DND-41 (cell line): ENCODE data around the gene LEMD1.
"Not testable (repeated sequence)": the region's sequence is repeated elsewhere in the genome, so short reads cannot be mapped to it uniquely, and the experiment has no call there.

Source experiments
- ATAC-seq: fragments of 200-7000 bp; cut with Tn5 transposase; 3 replicates; pipeline ENCODE4 v1.9.1; 2021; ENCODE audit warnings: low read depth; ENCODE audit not compliant: insufficient read depth
- DNase-seq: peaks from one replicate; pipeline ENCODE4 v3.0.0-alpha.2; 2020
- H2AFZ ChIP-seq: 2 replicates; pipeline ENCODE4 v1.6.0; 2012; ENCODE audit warnings: low read depth, low read length
- H3K27ac ChIP-seq: 2 replicates; pipeline ENCODE4 v1.5.1; 2012; ENCODE audit warnings: low read length, inconsistent platforms
- H3K27me3 ChIP-seq: fragments of 200-600 bp; sonication (generic); 2 replicates; pipeline ENCODE4 v1.6.0; 2012; ENCODE audit warnings: low read length, mild to moderate bottlenecking, inconsistent platforms; ENCODE audit not compliant: insufficient read depth, poor library complexity
- H3K36me3 ChIP-seq: 2 replicates; pipeline ENCODE4 v1.5.1; 2012; ENCODE audit warnings: low read length, inconsistent platforms; ENCODE audit not compliant: insufficient read depth
- H3K4me1 ChIP-seq: 2 replicates; pipeline ENCODE4 v1.5.1; 2012; ENCODE audit warnings: mild to moderate bottlenecking, low read length; ENCODE audit not compliant: insufficient read depth
- H3K4me2 ChIP-seq: 2 replicates; pipeline ENCODE4 v1.6.0; 2012; ENCODE audit warnings: mild to moderate bottlenecking, moderate library complexity, low read length, inconsistent platforms; ENCODE audit not compliant: insufficient read depth
- H3K4me3 ChIP-seq, 2 experiments: fragments of 200-600 bp in 1 of 2; shearing (Covaris generic) in 1 of 2; 2 replicates each; pipeline ENCODE4 v1.5.1; 2012 to 2016; ENCODE audit warnings: inconsistent platforms in 2 of 2, low read length in 2 of 2, mild to moderate bottlenecking in 2 of 2, low read depth in 1 of 2, moderate library complexity in 1 of 2
- H3K79me2 ChIP-seq: 2 replicates; pipeline ENCODE4 v1.6.0; 2012; ENCODE audit warnings: low read length, inconsistent platforms; ENCODE audit not compliant: insufficient read depth
- H3K9ac ChIP-seq: 2 replicates; pipeline ENCODE4 v1.6.0; 2012; ENCODE audit warnings: low read depth, mild to moderate bottlenecking, inconsistent platforms, low read length, moderate library complexity
- H3K9me3 ChIP-seq: 2 replicates; pipeline ENCODE4 v1.5.1; 2012; ENCODE audit warnings: low read length, moderate library complexity, mild to moderate bottlenecking, inconsistent platforms; ENCODE audit not compliant: insufficient read depth, severe bottlenecking
- H4K20me1 ChIP-seq: 2 replicates; pipeline ENCODE4 v1.6.0; 2012; ENCODE audit warnings: low read length; ENCODE audit not compliant: insufficient read depth
- EZH2 ChIP-seq: IDR thresholded peaks from 3 replicates; pipeline ENCODE4 v1.6.1; 2012; ENCODE audit warnings: borderline replicate concordance, low read depth, mild to moderate bottlenecking, moderate library complexity, low read length, inconsistent platforms; ENCODE audit not compliant: severe bottlenecking
- TF ChIP-seq, protein P1 (sequence below): IDR thresholded peaks from 2 replicates; pipeline ENCODE4 v1.5.1; 2012; ENCODE audit warnings: borderline replicate concordance, low read length, moderate library complexity, mild to moderate bottlenecking; ENCODE audit not compliant: poor library complexity, severe bottlenecking; ENCODE audit errors: extremely low read depth

LEMD1 gene

GRCh38 chr1:205391386-205391785, 30.5 kb downstream of the LEMD1 start:
- TF ChIP-seq, protein P1, sequence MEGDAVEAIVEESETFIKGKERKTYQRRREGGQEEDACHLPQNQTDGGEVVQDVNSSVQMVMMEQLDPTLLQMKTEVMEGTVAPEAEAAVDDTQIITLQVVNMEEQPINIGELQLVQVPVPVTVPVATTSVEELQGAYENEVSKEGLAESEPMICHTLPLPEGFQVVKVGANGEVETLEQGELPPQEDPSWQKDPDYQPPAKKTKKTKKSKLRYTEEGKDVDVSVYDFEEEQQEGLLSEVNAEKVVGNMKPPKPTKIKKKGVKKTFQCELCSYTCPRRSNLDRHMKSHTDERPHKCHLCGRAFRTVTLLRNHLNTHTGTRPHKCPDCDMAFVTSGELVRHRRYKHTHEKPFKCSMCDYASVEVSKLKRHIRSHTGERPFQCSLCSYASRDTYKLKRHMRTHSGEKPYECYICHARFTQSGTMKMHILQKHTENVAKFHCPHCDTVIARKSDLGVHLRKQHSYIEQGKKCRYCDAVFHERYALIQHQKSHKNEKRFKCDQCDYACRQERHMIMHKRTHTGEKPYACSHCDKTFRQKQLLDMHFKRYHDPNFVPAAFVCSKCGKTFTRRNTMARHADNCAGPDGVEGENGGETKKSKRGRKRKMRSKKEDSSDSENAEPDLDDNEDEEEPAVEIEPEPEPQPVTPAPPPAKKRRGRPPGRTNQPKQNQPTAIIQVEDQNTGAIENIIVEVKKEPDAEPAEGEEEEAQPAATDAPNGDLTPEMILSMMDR, result no peak
- TF ChIP-seq EZH2, result no peak
- no peaks in the 10 kb centered on the region for H3K79me2 ChIP-seq
- ATAC-seq, result no peak

DNA sequence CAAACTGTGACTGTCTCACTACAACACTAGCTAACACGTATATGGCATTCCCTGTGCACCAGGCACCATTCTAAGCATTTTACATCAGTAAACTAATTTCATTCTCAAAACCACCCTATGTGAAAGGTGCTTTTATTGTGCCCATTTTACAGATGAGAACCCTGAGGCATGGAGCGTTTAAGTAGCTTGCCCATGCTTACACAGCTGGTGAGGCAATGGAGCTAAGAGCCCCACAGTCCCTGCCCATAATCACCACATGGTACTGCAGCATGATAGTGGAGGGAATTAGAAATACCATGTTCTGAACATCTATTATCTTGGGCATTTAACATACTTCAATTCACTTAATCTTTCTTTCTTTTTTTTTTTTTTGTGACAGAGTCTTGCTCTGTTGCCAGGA, 34.0 kb downstream of the LEMD1 start:
- H3K4me2 ChIP-seq, result no peak overlapping the region
- H3K4me1 ChIP-seq, result no peaks in the 10 kb centered on the region
- no peak overlapping the region for H3K27ac ChIP-seq
- no peaks in the 10 kb centered on the region for H3K79me2 ChIP-seq
- peaks cover 6% of the 10 kb centered on the region for H3K27me3 ChIP-seq
- ATAC-seq, result no peak
- no peaks in the 10 kb centered on the region for H4K20me1 ChIP-seq
- no peaks in the 10 kb centered on the region for H3K36me3 ChIP-seq
- H3K4me3 ChIP-seq, result no peak overlapping the region
- DNase-seq, result no peak
- no peak overlapping the region for H3K9ac ChIP-seq
- H2AFZ ChIP-seq, result no peak overlapping the region
- TF ChIP-seq, protein P1, result no peak
- TF ChIP-seq EZH2, result no peak
- H3K9me3 ChIP-seq, result no peaks in the 10 kb centered on the region

More at GRCh38 chr1:205391386-205391785, 30.5 kb downstream of the LEMD1 start:
- no peak for DNase-seq
- no peaks in the 10 kb centered on the region for H3K4me1 ChIP-seq
- no peak overlapping the region for H3K4me2 ChIP-seq
- no peak overlapping the region for H3K27ac ChIP-seq
- H3K9me3 ChIP-seq, result no peaks in the 10 kb centered on the region
- no peaks in the 10 kb centered on the region for H4K20me1 ChIP-seq
- no peak overlapping the region for H3K4me3 ChIP-seq
- no peak overlapping the region for H3K9ac ChIP-seq
- peaks cover 3% of the 10 kb centered on the region for H3K27me3 ChIP-seq
- H3K36me3 ChIP-seq, result no peaks in the 10 kb centered on the region
- H2AFZ ChIP-seq, result no peak overlapping the region

DNA sequence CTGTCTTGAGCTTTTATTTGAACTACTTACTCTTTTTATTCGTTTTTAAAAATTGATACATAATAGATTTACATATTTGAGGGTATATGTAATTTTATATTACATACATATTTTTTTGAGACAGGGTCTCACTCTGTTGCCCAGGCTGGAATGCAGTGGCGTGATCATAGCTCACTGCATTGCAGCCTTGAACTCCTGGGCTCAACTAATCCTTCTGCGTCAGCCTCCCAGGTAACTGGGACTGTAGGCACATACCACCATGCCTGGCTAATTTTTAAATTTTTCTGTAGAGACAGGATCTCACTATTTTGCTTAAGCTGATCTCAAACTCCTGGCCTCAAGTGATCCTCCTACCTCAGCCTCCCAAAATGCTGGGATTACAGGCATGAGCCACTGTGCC, 38.9 kb downstream of the LEMD1 start:
- H3K9ac ChIP-seq, H4K20me1 ChIP-seq, H3K27ac ChIP-seq, H3K4me3 ChIP-seq, H3K36me3 ChIP-seq, H3K9me3 ChIP-seq, H2AFZ ChIP-seq, DNase-seq, H3K4me2 ChIP-seq, ATAC-seq, H3K4me1 ChIP-seq, H3K79me2 ChIP-seq: not testable (repeated sequence)
- H3K27me3 ChIP-seq, result peaks cover 28% of the 10 kb centered on the region

- no peak overlapping the region for H2AFZ ChIP-seq
- no peak for DNase-seq
- no peaks in the 10 kb centered on the region for H3K79me2 ChIP-seq
- no peak overlapping the region for H3K4me3 ChIP-seq
- H3K36me3 ChIP-seq, result no peaks in the 10 kb centered on the region
- ATAC-seq, result no peak
- no peaks in the 10 kb centered on the region for H4K20me1 ChIP-seq
- no peak overlapping the region for H3K27ac ChIP-seq
- no peaks in the 10 kb centered on the region for H3K9me3 ChIP-seq
- TF ChIP-seq, protein P1, result no peak
- TF ChIP-seq EZH2, result no peak
- H3K4me2 ChIP-seq, result no peak overlapping the region
- no peak overlapping the region for H3K9ac ChIP-seq
- peaks cover 28% of the 10 kb centered on the region for H3K27me3 ChIP-seq
- H3K4me1 ChIP-seq, result no peaks in the 10 kb centered on the region
Measured at GRCh38 chr1:205382561-205382960, 39.3 kb downstream of the LEMD1 start.
